GM10266 (cell line): Measurements from ENCODE around the gene TRIM26.

Experiments
- DNase-seq: peaks from one replicate; pipeline ENCODE4 v3.0.0; 2012; ENCODE audit errors: extremely low spot score
- CTCF ChIP-seq: IDR thresholded peaks from 2 replicates; pipeline ENCODE4 v1.5.1; 2012; ENCODE audit warnings: mild to moderate bottlenecking, low read depth; ENCODE audit not compliant: control insufficient read depth, insufficient read depth; ENCODE audit errors: missing control alignments

The TRIM26 gene

GRCh38 chr6:30160785-30161531, 52.2 kb downstream of the TRIM26 start, which contains the start of gene TRIM10:
TRIM10 (minus strand) TSS chr6:30161211; CDS start chr6:30160858, 353 bp downstream.
- no peak for DNase-seq
- no peak for TF ChIP-seq CTCF

DNA sequence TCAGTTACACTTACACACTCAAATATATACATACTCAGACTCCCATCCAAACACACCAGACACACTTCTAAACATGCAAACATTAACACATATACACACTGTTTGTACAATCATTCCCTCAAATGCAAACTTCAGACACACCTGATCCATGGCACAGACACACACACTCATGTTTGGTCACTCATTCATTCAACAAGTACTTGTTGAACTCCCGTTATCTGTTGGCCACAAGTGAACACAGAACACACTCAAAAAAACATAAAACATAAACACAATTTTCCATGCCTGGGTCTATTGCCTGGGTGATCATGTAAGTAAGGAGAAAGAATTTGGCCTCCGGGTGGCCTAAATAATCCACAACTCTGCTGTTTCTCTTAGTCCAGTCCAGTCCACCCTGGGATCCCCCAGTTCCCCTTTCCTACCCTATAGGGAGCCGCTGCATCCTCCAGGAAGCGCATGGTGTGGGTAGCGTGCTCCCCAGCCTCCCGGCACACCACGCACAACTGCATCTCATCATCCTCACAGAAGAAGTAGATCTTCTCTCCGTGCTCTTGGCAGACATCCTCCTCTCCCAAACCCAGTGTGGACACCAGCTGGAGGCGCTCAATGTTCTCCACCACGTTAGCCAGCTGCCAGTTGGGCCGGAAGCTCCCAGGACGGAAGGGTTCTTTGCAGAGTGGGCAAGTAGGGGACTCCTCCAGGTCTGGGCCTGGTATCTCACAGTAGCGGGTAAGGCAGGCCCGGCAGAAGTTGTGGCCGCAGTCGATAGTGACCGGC, 53.0 kb downstream of the TRIM26 start:
- no peak for TF ChIP-seq CTCF
- no peak for DNase-seq

GRCh38 chr6:30158475-30159040, 54.6 kb downstream of the TRIM26 start:
- no peak for DNase-seq
- no peak for TF ChIP-seq CTCF

DNA sequence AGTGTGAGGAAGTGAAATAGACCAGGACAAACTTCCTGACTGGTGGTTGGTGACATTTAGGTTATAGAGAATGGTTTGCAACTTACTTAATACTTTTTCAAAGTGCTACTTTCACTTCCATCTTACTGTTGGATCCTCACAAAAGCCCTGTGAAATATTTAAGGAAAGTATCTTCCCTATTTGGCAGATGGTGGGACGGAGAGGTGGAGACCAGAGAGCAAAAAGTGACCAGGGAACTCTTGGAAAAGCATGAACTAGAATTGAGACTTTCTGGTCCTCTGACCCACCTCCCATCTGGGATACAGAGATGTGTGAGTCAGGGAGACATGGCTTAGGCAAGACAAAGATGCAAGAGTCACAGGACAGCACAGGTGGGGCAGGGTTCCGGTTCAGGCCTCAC, 55.2 kb downstream of the TRIM26 start:
- DNase-seq: no peak
- TF ChIP-seq CTCF: no peak

DNA sequence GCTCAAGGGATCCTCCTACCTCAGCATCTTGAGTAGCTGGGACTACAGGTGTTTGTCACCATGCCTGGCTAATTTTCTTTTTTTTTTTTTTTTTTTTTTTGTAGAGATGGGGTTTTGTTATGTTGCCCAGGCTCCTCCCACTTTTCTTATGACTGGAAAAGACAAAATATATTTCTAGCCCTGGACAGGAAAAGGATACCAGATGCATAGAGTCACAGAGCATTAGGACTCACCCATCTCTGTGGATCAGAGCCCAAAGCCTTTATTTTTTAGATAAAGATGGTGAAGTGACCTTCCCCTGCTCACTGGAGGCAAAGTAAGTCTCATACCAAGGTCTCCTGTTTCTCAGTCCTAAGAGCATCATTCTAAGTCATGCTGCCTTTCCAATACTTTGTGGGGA, 55.6 kb downstream of the TRIM26 start:
- DNase-seq: no peak
- TF ChIP-seq CTCF: no peak

GRCh38 chr6:30156774-30157173, 56.4 kb downstream of the TRIM26 start:
- TF ChIP-seq CTCF: no peak
- no peak for DNase-seq

GRCh38 chr6:30156262-30156599, 57.0 kb downstream of the TRIM26 start:
- DNase-seq: no peak

More at GRCh38 chr6:30156262-30156599, 57.0 kb downstream of the TRIM26 start:
- no peak for TF ChIP-seq CTCF
